ENCODE data around the gene CCSER1.

- TF ChIP-seq CTCF (IDR thresholded peaks at IDR 0.05) (no peak), EZH2 (IDR thresholded peaks at IDR 0.05; ENCODE audit: borderline replicate concordance, insufficient read depth, low read depth, low read length, poor library complexity, severe bottlenecking) (no peak)
These were observed 865.0 kb downstream of the CCSER1 start for GRCh38 chr4:90992213-90992612.

All from B cell (primary cell).